HepG2 (cell line): Measurements from ENCODE around the gene PKNOX2. TPM values are rescaled to one million over a fixed set of nuclear protein-coding genes. Genes with fewer than 3 reads are reported as not detected.

Experiments used
- ATAC-seq: fragments of 200-7000 bp; cut with Tn5 transposase; 3 replicates; pipeline ENCODE4 v1.9.1; 2020; ENCODE audit warnings: mild to moderate bottlenecking, moderate library complexity
- BruUV-seq: library from RNA; stranded (reverse); fragments of 400-500 nt; replicated peaks from 2 replicates; lab custom pipeline; 2021; lab: Mats Ljungman, UMichigan
- CTCF ChIA-PET: fragments of 300-600 bp; formaldehyde crosslinking; extraction: SDS; loops from one replicate; lab custom pipeline; 2021; ENCODE audit warnings: low total read pairs, inconsistent platforms, low intra/inter-chr PET ratio; lab: Yijun Ruan, JAX
- POLR2A ChIA-PET: fragments of 350-600 bp; sonication (Branson Sonifier 250); formaldehyde crosslinking; loops from one replicate; lab custom pipeline; 2020; ENCODE audit warnings: antibody characterized with exemption, inconsistent platforms; lab: Yijun Ruan, JAX
- DNase-seq: peaks from one replicate; pipeline ENCODE4 v3.0.0-alpha.2; 2015; ENCODE audit warnings: low spot score
- FAIRE-seq: peaks from 3 replicates; lab custom pipeline; 2011; peaks lifted over from hg19 to GRCh38; lab: Jason Lieb, UNC
- H2AFZ ChIP-seq: one replicate; pipeline ENCODE4 v1.6.1; 2011; ENCODE audit warnings: low read length, inconsistent platforms
- H3K27ac ChIP-seq: fragments of 300-600 bp; 3 replicates; pipeline ENCODE4 v1.8.0; 2011; ENCODE audit warnings: mixed run types, mild to moderate bottlenecking, mixed read lengths, low read length, inconsistent platforms; ENCODE audit not compliant: insufficient read depth; ENCODE audit errors: extremely low read length
- H3K27me3 ChIP-seq, 2 experiments: fragments of 200-600 bp in 1 of 2; 2 replicates in 1 of 2; 3 replicates in 1 of 2; pipeline versions ENCODE4 v1.6.0 to v1.8.0; 2011; ENCODE audit warnings: low read length in 2 of 2, mild to moderate bottlenecking in 2 of 2, moderate library complexity in 2 of 2, inconsistent platforms in 1 of 2; ENCODE audit not compliant: insufficient read depth in 2 of 2, control insufficient read depth in 1 of 2
- H3K36me3 ChIP-seq, 2 experiments: fragments of 200-600 bp in 1 of 2; replicated peaks in 1 of 2; 2 replicates in 1 of 2; 3 replicates in 1 of 2; pipeline versions ENCODE4 v1.5.1 to v1.8.0; 2011; ENCODE audit warnings: low read length in 2 of 2, inconsistent platforms in 1 of 2; ENCODE audit not compliant: insufficient read depth in 2 of 2, control insufficient read depth in 1 of 2
- H3K4me1 ChIP-seq: 2 replicates; pipeline ENCODE4 v1.5.1; 2012; ENCODE audit warnings: low read length, inconsistent platforms; ENCODE audit not compliant: insufficient read depth
- H3K4me2 ChIP-seq: 2 replicates; pipeline ENCODE4 v1.6.0; 2011; ENCODE audit warnings: low read depth, low read length, inconsistent platforms
- H3K4me3 ChIP-seq, 3 experiments: fragments of 200-600 bp in 1 of 3; sonication (generic), shearing (Covaris generic) in 1 of 3; replicated peaks in 1 of 3; 2 replicates each; pipeline ENCODE4 v1.5.1; 2011 to 2016; ENCODE audit warnings: low read length in 3 of 3, inconsistent platforms in 2 of 3, low read depth in 2 of 3, mild to moderate bottlenecking in 2 of 3, control low read depth in 1 of 3, mixed read lengths in 1 of 3; ENCODE audit not compliant: insufficient read depth in 1 of 3
- H3K79me2 ChIP-seq: one replicate; pipeline ENCODE4 v1.6.1; 2011; ENCODE audit warnings: low read length, inconsistent platforms; ENCODE audit not compliant: insufficient read depth
- H3K9ac ChIP-seq: 2 replicates; pipeline ENCODE4 v1.6.0; 2011; ENCODE audit warnings: mild to moderate bottlenecking, low read depth, low read length, inconsistent platforms; ENCODE audit not compliant: insufficient read depth
- H3K9me3 ChIP-seq: 2 replicates; pipeline ENCODE4 v1.5.1; 2012; ENCODE audit warnings: mild to moderate bottlenecking, low read length
- H4K20me1 ChIP-seq: 2 replicates; pipeline ENCODE4 v1.6.0; 2011; ENCODE audit warnings: inconsistent platforms, mild to moderate bottlenecking, low read length, moderate library complexity; ENCODE audit not compliant: insufficient read depth
- FLYWCH1 ChIP-seq: sonication (generic); formaldehyde crosslinking; IDR thresholded peaks from 2 replicates; pipeline ENCODE4 v1.8.1; 2023; ENCODE audit warnings: mild to moderate bottlenecking, missing genetic modification reagents
- GLMP ChIP-seq: sonication (generic); formaldehyde crosslinking; IDR thresholded peaks from 2 replicates; pipeline ENCODE4 v1.9.0; 2021; ENCODE audit warnings: missing genetic modification reagents, mild to moderate bottlenecking, borderline replicate concordance
- IKZF5 ChIP-seq: IDR thresholded peaks from 2 replicates; pipeline ENCODE4 v1.6.1; 2018; ENCODE audit warnings: missing genetic modification reagents, mild to moderate bottlenecking, missing compliant biosample characterization
- KLF6 ChIP-seq: IDR thresholded peaks from 2 replicates; pipeline ENCODE4 v1.8.0; 2016; ENCODE audit warnings: missing biosample characterization, missing genetic modification reagents
- MAFG ChIP-seq: sonication (generic); formaldehyde crosslinking; IDR thresholded peaks from 2 replicates; pipeline ENCODE4 v1.5.1; 2020; ENCODE audit warnings: mild to moderate bottlenecking, missing genetic modification reagents
- SIX4 ChIP-seq: sonication (generic); formaldehyde crosslinking; IDR thresholded peaks from 2 replicates; pipeline ENCODE4 v1.4.0; 2020; ENCODE audit warnings: missing genetic modification reagents
- YEATS2 ChIP-seq: sonication (generic); formaldehyde crosslinking; IDR thresholded peaks from 2 replicates; pipeline ENCODE4 v1.4.0; 2020; ENCODE audit warnings: missing genetic modification reagents, borderline replicate concordance
- ZKSCAN1 ChIP-seq: fragments of 150-350 bp; IDR thresholded peaks from 2 replicates; pipeline ENCODE4 v1.6.1; 2014; ENCODE audit warnings: low read length
- ZNF276 ChIP-seq: sonication (generic); formaldehyde crosslinking; IDR thresholded peaks from 2 replicates; pipeline ENCODE4 v1.4.0; 2020; ENCODE audit warnings: mild to moderate bottlenecking, low read depth, missing genetic modification reagents
- ZNF572 ChIP-seq: sonication (generic); formaldehyde crosslinking; IDR thresholded peaks from 2 replicates; pipeline ENCODE4 v1.5.1; 2020; ENCODE audit warnings: mild to moderate bottlenecking, missing genetic modification reagents
- WGBS: methylation state at CpG from one replicate; pipeline ENCODE4 v1.1.6; 2017; ENCODE audit warnings: low lambda C conversion rate; 5-methylcytosine and 5-hydroxymethylcytosine counted together
- in situ Hi-C: cut with HindIII; loops from 2 replicates; pipeline ENCODE4 v1.10.0; 2017; ENCODE audit warnings: low pct_unique_long_range_greater_than_20kb; ENCODE audit not compliant: extremely low pct_ligation_motif_present
- intact Hi-C: fragments of 100-400 bp; cut with micrococcal nuclease; formaldehyde crosslinking; loops from one replicate; pipeline ENCODE4 v1.10.0; 2022; ENCODE audit not compliant: unreplicated experiment
- polyA plus RNA-seq, 8 experiments: library from polyadenylated mRNA; depleted of rRNA in 3 of 8; stranded (reverse) in 7 of 8; unstranded in 1 of 8; fragments of >200 nt; fragmentation: Illumina TruSeq in 4 of 8; extraction: Trizol in 4 of 8; gene quantifications; 2 replicates each; pipeline versions ENCODE4 v1.2.1 to v1.2.3, GENCODE V29; 2011 to 2016; ENCODE audit warnings: low read depth in 4 of 8, missing spikeins in 1 of 8, mixed read lengths in 1 of 8; ENCODE audit not compliant: insufficient read depth in 1 of 8
- total RNA-seq, 5 experiments: library from RNA; depleted of rRNA; stranded (reverse); fragments of >200 nt; fragmentation: Illumina TruSeq; extraction: Trizol; gene quantifications; 2 replicates each; pipeline ENCODE4 v1.2.3, GENCODE V29; 2016; ENCODE audit warnings: low read depth in 1 of 5

Gene PKNOX2
- total and polyA plus RNA-seq, 2 of the 13 experiments (the other 11 are each of a cell fraction or from before 2014, with no cell fraction given), result not detected

- no peaks in the 10 kb centered on the region for H3K36me3 ChIP-seq
- intact Hi-C loops, result no loop called here
- TF ChIP-seq MAFG (CRISPR knock-in tag), result no peak
- TF ChIP-seq KLF6, result no peak
- no peak for TF ChIP-seq FLYWCH1 (CRISPR knock-in tag)
- no peak for TF ChIP-seq ZNF276 (CRISPR knock-in tag)
- no peak for TF ChIP-seq ZKSCAN1
- TF ChIP-seq YEATS2, result no peak
- no peak for TF ChIP-seq IKZF5 (CRISPR knock-in tag)
- TF ChIP-seq GLMP (CRISPR knock-in tag), result no peak
- no peak for TF ChIP-seq ZNF572 (CRISPR knock-in tag)
- no peak for TF ChIP-seq SIX4 (CRISPR knock-in tag)
- H3K9me3 ChIP-seq, result no peaks in the 10 kb centered on the region
- CTCF ChIA-PET, result no interaction called here
- POLR2A ChIA-PET, result no interaction called here
- no peak overlapping the region for H3K9ac ChIP-seq
- H3K4me2 ChIP-seq, result no peak overlapping the region
- FAIRE-seq, result no peak
- no TSS peak for BruUV-seq
- ATAC-seq, result no peak
- H2AFZ ChIP-seq, result no peak overlapping the region
- 0 out of 5 replicates have a peak, but pooled peaks cover 0 to 4% of the 10 kb centered on the region in 2 experiments for H3K27me3 ChIP-seq
- H3K79me2 ChIP-seq, result no peaks in the 10 kb centered on the region
- 94% methylated on average over 2 of the region's 2 CpGs for WGBS
- in situ Hi-C loops, result no loop called here
- no peak overlapping the region for H3K4me3 ChIP-seq
- H3K27ac ChIP-seq, result no peak overlapping the region
- peaks cover 7% of the 10 kb centered on the region; the same call in 1 of the 2 replicates for H3K4me1 ChIP-seq
- no peaks in the 10 kb centered on the region for H4K20me1 ChIP-seq
- DNase-seq, result no peak
Measured at GRCh38 chr11:125468852-125469251, 304.3 kb downstream of the PKNOX2 start.
